Measurements from ENCODE around the gene ANKZF1.
"Not testable (repeated sequence)": the region's sequence is repeated elsewhere in the genome, so short reads cannot be mapped to it uniquely, and the experiment has no call there.

Gene ANKZF1

DNA sequence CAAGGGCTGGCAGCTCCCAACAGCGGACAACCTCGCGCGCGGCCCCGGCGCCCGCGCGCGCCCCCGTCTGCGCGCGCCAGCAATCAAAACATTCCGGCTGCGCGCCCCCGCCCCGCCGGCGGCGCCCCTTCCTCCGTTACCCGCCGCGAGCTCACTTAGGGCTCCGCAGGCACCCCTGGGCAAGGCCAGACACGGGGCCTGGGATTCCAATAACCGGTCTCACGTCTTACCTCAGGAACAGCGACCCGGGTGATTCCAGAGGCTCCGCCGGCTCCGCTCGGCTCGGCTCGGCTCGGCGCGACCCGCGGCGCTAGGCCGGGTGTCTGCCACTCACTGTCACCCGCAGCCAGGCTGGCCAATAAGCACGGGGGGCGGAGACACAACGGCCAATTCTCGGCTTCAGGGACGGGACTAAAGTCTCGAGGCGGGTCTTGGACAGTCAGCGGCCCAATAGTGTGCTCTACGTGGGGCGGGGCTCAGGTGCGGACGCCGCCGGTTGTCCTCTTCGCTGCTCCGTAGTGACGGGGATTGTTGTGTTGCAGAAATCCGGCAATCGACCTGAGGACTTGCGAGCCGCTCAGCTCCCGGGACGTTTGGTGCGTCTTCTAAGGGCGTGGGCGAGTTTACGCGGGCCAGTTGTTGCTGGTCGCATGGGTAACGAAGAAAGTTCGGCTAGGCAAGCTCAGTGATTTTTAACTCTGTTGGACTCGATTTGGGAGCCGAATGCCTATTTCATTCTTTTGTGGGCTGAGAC is at the start of gene ANKZF1, which contains the start of gene ATG9A:
TSS of gene ANKZF1 (plus strand) at position 502 of the 754 bp plus-strand sequence. CDS start 452 bp downstream, outside the sequence.
TSS of gene ATG9A (minus strand) at position 332 of the 754 bp plus-strand sequence. CDS start 1,612 bp downstream, outside the sequence.
- DNase-seq (ENCODE audit: low read depth): peak; percentile 96

GRCh38 chr2:219180961-219181360 is 48.6 kb upstream of the ANKZF1 start:
- no peak for DNase-seq (ENCODE audit: low read depth)

GRCh38 chr2:219181531-219181930 is 48.1 kb upstream of the ANKZF1 start:
- DNase-seq (ENCODE audit: low read depth): no peak

- DNase-seq (ENCODE audit: low read depth): no peak
Measured at GRCh38 chr2:219182331-219183150, 47.1 kb upstream of the ANKZF1 start.

GRCh38 chr2:219183151-219183772 is 46.3 kb upstream of the ANKZF1 start:
- DNase-seq (ENCODE audit: low read depth): no peak

GRCh38 chr2:219184121-219184520 is 45.5 kb upstream of the ANKZF1 start:
- DNase-seq (ENCODE audit: low read depth): no peak

DNA sequence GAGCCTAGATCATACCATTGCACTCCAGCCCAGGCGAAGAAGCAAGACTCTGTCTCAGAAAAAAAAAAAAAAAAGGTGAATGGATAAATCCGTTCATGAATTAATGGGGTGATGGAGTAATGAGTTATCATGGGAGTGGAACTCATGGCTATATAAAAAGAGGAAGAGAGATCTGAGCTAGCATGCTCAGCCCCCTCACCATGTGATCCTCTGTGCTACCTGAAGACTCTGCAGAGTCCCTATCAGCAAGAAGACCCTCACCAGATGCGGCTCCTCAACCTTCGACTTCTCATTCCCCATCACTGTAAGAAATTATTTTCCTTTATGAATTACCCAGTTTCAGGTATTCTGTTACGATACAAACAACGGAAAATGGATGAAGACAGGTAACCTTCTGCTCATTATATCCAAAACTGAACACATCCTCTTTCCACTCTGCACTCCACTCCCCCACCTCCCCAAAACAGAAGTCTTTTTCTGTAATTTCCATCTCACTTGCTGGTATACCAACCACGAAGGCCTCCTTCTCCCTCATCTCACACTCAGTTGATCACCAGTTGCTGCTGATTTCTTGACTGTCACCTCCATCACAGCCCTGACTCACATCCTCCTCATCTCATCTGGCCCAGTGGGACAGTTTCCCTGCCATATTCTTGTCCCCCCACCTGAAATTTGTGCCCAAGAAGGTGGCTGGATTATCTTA is 42.7 kb upstream of the ANKZF1 start:
- no peak for DNase-seq (ENCODE audit: low read depth)

DNA sequence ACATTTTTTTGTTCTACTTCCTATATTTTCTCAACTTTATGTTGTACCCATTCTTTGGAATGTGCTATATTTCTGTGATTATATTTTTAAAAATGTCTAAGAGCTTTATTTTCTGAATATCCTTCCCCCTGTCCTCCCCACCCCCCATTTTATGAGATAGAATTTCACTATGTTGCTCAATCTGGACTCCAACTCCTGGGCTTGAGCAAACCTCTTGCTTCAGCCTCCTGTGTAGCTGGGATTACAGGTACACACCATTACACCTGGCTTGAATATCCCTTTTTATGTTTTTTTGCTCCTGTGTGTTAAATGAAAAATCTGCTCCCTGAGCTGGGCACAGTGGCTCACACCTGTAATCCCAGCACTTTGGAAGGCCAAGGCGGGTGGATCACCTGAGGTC is 32.2 kb upstream of the ANKZF1 start:
- DNase-seq (ENCODE audit: low read depth): no peak

DNA sequence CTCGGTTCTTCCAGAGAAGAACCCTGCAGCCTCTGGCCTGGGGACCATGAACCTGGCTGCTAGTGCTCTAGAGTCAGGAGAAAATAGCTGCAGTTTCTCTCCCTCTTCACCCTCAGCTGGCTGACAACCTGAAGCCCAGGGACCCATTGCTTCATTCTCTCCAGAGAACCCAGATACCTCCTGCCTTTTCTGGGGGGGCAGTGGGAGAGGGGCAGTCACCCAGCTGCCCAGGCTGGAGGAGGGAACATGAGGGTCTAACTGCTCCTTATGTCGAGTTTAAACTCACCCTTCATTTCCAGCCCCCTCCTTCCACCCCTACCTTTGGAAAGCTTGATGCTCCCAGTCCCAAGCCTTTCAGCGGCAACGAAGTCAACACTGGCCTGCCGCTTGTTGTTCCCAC is 30.6 kb upstream of the ANKZF1 start:
- DNase-seq (ENCODE audit: low read depth): no peak

- DNase-seq (ENCODE audit: low read depth): no peak
Measured at GRCh38 chr2:219199470-219200211, 30.0 kb upstream of the ANKZF1 start.

- DNase-seq (ENCODE audit: low read depth): not testable (repeated sequence)
Measured at GRCh38 chr2:219200502-219201326, 28.9 kb upstream of the ANKZF1 start.

DNA sequence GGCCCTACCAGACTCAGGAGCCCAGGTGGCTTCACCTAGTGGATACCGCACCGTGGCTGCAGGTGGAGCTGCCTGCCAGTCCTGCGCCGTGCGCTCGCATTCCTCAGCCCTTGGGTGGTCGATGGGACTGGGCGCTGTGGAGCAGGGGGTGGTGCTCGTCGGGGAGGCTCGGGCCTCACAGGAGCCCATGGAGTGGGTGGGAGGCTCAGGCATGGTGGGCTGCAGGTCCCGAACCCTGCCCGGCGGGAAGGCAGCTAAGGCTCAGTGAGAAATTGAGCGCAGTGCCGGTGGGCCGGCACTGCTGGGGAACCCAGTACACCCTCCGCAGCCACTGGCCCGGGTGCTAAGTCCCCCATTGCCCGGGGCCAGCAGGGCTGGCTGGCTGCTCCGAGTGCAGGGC is 28.3 kb upstream of the ANKZF1 start:
- DNase-seq (ENCODE audit: low read depth): not testable (repeated sequence)

DNA sequence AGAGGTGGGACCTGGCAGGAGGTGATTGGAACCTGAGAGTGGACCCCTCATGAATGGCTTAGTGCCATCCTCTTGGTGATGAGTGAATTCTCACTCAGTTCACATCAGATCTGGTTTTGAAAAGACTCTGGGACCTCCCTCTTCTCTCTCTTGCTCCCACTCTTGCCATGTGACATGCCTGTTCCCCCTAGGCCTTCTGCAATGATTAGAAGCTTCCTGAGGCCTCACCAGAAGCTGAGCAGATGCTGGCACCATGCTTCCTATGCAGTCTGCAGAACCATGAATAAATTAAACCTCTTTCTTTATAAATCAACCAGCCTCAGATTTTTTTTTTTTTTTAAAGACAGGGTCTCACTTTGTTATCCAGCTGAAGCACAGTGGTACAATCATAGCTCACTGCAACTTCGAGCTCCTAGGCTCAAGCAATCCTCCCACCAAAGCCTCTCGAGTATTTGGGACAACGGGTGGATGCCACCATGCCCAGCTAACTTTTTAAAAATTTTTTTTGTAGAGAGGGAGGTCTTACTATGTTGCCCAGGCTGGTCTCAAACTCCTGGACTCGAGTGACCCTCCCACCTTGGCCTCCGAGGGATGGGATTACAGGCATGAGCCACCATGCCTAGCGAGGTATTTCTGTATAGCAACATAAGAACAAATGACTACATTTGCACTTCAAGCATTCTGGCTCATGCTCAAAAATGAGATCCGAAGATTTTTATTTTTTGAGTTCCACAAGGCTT is 25.0 kb upstream of the ANKZF1 start:
- no peak for DNase-seq (ENCODE audit: low read depth)

GRCh38 chr2:219205165-219205538 is 24.5 kb upstream of the ANKZF1 start:
- DNase-seq (ENCODE audit: low read depth): no peak

DNA sequence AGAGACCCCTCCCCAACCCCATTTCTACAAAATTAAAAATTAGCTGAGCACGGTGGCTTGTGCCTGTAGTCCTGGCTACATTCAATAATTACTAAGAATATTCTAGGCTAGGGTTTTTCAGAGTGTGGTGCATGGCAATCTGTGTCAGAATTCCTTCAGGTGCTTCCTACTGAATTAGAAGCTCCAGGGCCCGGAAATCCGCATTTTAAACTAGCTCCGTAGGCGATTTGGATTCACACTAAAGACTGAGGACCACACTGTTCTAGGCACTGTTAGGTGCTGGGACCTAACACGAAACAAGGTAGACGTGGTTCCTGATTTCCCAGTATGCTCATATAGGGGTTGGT is 23.7 kb upstream of the ANKZF1 start:
- DNase-seq (ENCODE audit: low read depth): no peak

DNA sequence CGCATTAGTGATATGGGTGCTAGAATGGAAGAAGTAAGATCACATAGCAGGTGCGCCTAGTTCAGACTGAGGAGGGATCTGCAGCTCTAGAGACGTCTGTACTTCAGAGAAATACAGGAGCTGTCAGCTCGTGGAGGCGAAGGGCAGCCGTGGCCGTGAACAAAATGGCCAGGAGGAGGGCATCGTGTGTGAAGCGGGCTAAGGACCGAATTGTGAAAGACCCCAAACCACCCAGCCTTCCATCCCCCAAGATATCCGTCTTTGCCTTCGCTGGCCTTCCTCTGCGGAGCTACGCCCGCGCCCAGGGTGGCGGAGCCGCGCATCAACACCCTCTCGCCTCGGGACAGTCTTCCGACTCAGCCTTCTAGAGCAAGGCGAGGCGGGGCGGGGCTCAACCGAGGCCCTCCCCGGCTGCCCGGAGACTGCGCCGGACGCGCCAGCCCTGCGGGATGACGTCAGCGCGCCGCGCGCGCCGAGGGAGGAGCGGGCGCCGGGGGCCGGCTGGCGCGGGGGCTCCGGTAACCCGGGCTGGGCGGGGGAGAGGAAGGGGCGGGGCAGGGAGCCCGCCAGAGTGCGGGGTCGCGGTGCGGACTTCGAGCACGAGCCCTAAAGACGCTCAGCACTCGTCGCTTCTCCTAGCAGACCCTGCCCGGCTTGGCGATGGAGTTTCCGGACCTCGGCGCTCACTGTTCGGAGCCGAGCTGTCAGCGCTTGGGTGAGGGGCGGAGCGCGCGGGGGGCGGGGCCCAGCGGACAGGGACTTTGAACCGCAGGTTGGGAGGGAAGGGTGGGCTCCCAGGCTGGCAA is 23.1 kb upstream of the ANKZF1 start, which contains the start of gene ZFAND2B:
TSS of gene ZFAND2B (plus strand) at position 455 of the 806 bp plus-strand sequence. CDS start at position 661, 206 bp downstream.
- peak; percentile 95 for DNase-seq (ENCODE audit: low read depth)

- DNase-seq (ENCODE audit: low read depth): no peak
Measured at GRCh38 chr2:219207134-219207883, 22.3 kb upstream of the ANKZF1 start.
